Endothelial cell (in vitro differentiated cells): Measurements from ENCODE around the gene AMELY. TPM values are rescaled to one million over a fixed set of nuclear protein-coding genes. Genes with fewer than 3 reads are reported as not detected.
"Not testable (repeated sequence)": the region's sequence is repeated elsewhere in the genome, so short reads cannot be mapped to it uniquely, and the experiment has no call there.

Experiments
- DNase-seq: peaks from one replicate; pipeline ENCODE4 v3.0.0; 2021; ENCODE audit warnings: low spot score
- H3K27ac Mint-ChIP-seq: one replicate; pipeline ENCODE4 v1.8.0; 2021; ENCODE audit warnings: mixed read lengths, inconsistent platforms; ENCODE audit not compliant: unreplicated experiment
- H3K27me3 Mint-ChIP-seq: one replicate; pipeline ENCODE4 v1.8.0; 2021; ENCODE audit warnings: mild to moderate bottlenecking, moderate library complexity, mixed read lengths, inconsistent platforms; ENCODE audit not compliant: unreplicated experiment
- H3K36me3 Mint-ChIP-seq: one replicate; pipeline ENCODE4 v1.8.0; 2021; ENCODE audit warnings: mild to moderate bottlenecking, low read depth, mixed read lengths, inconsistent platforms; ENCODE audit not compliant: unreplicated experiment
- H3K4me1 Mint-ChIP-seq: one replicate; pipeline ENCODE4 v1.8.0; 2021; ENCODE audit warnings: mild to moderate bottlenecking, mixed read lengths, inconsistent platforms; ENCODE audit not compliant: unreplicated experiment
- H3K4me3 Mint-ChIP-seq: one replicate; pipeline ENCODE4 v1.8.0; 2021; ENCODE audit warnings: mild to moderate bottlenecking, mixed read lengths, inconsistent platforms; ENCODE audit not compliant: unreplicated experiment
- H3K9me3 Mint-ChIP-seq: one replicate; pipeline ENCODE4 v1.8.0; 2021; ENCODE audit warnings: mixed read lengths, inconsistent platforms; ENCODE audit not compliant: unreplicated experiment
- total RNA-seq: library from RNA; stranded (reverse); fragmentation: NEBNext Ultra II Directional; extraction: Animal tissue kit (Norgen Biotek cat#: 25700); gene quantifications from one replicate; pipeline ENCODE4 v1.2.1, GENCODE V29; 2021; ENCODE audit not compliant: unreplicated experiment
- TF ChIP-seq, protein P1 (sequence below): fragments of 200-600 bp; sonication (generic); IDR thresholded peaks from one replicate; pipeline ENCODE4 v1.5.0; 2021; ENCODE audit warnings: antibody characterized with exemption; ENCODE audit not compliant: unreplicated experiment

The AMELY gene
- total RNA-seq, 1 donor from 2014 or later: not detected

DNA sequence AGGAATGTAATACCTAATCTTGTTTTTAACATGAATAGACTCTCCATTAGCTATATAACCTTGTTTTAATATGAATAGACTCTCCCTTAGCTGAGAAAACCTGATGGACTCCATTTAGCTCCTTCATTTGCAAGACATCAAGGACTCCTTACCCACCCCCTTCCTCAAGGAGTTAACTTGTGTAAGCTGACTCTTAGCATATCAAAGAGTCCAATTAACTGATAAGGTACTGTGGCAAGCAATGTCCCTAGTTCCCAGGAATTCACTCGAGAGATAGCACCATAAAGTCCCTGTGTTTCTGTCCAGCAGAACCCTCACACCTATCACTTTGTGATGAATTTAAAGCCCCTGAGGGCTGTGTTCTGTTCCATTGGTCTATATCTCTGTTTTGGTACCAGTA is 16.3 kb downstream of the AMELY start:
- Mint-ChIP-seq H3K36me3 (no peaks in the 10 kb centered on the region), H3K4me3 (no peak overlapping the region), H3K27ac (no peak overlapping the region), H3K4me1 (no peaks in the 10 kb centered on the region), H3K27me3 (peaks cover 4% of the 10 kb centered on the region), H3K9me3 (no peaks in the 10 kb centered on the region)
- DNase-seq: no peak
- TF ChIP-seq, protein P1, sequence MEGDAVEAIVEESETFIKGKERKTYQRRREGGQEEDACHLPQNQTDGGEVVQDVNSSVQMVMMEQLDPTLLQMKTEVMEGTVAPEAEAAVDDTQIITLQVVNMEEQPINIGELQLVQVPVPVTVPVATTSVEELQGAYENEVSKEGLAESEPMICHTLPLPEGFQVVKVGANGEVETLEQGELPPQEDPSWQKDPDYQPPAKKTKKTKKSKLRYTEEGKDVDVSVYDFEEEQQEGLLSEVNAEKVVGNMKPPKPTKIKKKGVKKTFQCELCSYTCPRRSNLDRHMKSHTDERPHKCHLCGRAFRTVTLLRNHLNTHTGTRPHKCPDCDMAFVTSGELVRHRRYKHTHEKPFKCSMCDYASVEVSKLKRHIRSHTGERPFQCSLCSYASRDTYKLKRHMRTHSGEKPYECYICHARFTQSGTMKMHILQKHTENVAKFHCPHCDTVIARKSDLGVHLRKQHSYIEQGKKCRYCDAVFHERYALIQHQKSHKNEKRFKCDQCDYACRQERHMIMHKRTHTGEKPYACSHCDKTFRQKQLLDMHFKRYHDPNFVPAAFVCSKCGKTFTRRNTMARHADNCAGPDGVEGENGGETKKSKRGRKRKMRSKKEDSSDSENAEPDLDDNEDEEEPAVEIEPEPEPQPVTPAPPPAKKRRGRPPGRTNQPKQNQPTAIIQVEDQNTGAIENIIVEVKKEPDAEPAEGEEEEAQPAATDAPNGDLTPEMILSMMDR: no peak

DNA sequence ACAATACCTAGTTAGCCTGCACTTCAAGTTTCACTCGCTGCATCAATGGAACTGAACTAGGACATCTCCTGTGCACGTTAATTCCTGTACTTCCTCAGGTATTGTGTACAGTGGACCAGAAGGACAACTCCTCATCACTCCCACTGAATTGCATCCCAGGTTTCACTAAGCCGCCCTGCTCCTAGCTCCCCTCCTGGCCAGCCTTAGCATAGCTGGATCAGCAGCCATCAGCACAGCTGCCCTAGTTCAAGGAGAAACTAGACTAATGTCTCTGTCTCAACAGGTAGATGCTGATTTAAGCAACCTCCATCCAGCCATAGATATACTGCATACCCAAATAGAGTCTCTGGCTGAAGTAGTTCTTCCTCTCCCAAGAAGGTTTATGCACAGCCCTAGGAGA is 17.1 kb downstream of the AMELY start:
- Mint-ChIP-seq H3K27me3 (peaks cover 4% of the 10 kb centered on the region), H3K9me3 (no peaks in the 10 kb centered on the region), H3K4me3 (no peak overlapping the region), H3K27ac (no peak overlapping the region), H3K36me3 (no peaks in the 10 kb centered on the region), H3K4me1 (no peaks in the 10 kb centered on the region)
- no peak for DNase-seq
- TF ChIP-seq, protein P1: no peak

DNA sequence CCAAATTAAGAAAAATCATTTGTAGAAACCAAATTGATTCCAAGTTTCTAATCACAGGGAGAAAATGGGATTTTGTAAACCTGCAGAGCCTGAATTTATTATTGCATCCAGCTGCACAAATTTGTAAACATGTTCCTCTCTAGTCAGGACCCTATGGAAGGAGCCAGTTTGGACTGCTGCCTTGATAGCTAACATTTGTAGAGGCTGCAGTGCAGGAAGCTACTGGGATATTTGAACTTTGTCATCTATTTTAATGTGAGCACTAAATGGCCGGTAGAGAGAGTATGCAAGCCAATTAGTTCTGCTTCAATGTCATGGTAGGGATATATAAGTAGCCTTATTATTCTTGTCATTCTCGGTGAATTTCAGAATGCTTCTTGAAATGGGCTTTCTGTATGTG is 62.2 kb downstream of the AMELY start:
- Mint-ChIP-seq H3K4me1 (no peaks in the 10 kb centered on the region), H3K9me3 (no peaks in the 10 kb centered on the region), H3K4me3 (no peak overlapping the region), H3K27ac (no peak overlapping the region), H3K27me3 (no peaks in the 10 kb centered on the region), H3K36me3 (no peaks in the 10 kb centered on the region)
- TF ChIP-seq, protein P1: no peak
- DNase-seq: no peak

DNA sequence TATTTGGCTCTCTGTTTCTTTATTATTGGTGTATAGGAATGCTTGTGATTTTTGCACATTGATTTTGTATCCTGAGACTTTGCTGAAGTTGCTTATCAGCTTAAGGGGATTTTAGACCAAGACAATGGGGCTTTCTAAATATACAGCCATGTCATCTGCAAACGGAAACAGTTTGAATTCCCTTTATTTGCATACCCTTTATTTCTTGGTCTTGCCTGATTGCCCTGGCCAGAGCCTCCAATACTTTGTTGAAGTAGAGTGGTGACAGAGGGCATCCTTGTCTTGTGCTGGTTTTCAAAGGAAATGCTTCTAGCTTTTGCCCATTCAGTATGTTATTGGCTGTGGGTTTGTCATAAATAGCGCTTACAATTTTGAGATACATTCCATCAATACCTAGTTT is 68.9 kb downstream of the AMELY start:
- H3K4me1 Mint-ChIP-seq, H3K27me3 Mint-ChIP-seq, DNase-seq, H3K4me3 Mint-ChIP-seq, H3K9me3 Mint-ChIP-seq, H3K27ac Mint-ChIP-seq, H3K36me3 Mint-ChIP-seq: not testable (repeated sequence)

Other genes with a start within 250 kb of the AMELY start
- gene TBL1Y, start 1.1 kb downstream of the AMELY start, total RNA-seq: 0.97 TPM